Measurements from ENCODE around the gene HSD3B7.

GRCh38 chr16:30995927-30996323 lies 10.9 kb downstream of the HSD3B7 start:
- no peak for TF ChIP-seq CTCF (IDR thresholded peaks at IDR 0.05; ENCODE audit: insufficient read depth, low read length)
- TF ChIP-seq, protein P1, sequence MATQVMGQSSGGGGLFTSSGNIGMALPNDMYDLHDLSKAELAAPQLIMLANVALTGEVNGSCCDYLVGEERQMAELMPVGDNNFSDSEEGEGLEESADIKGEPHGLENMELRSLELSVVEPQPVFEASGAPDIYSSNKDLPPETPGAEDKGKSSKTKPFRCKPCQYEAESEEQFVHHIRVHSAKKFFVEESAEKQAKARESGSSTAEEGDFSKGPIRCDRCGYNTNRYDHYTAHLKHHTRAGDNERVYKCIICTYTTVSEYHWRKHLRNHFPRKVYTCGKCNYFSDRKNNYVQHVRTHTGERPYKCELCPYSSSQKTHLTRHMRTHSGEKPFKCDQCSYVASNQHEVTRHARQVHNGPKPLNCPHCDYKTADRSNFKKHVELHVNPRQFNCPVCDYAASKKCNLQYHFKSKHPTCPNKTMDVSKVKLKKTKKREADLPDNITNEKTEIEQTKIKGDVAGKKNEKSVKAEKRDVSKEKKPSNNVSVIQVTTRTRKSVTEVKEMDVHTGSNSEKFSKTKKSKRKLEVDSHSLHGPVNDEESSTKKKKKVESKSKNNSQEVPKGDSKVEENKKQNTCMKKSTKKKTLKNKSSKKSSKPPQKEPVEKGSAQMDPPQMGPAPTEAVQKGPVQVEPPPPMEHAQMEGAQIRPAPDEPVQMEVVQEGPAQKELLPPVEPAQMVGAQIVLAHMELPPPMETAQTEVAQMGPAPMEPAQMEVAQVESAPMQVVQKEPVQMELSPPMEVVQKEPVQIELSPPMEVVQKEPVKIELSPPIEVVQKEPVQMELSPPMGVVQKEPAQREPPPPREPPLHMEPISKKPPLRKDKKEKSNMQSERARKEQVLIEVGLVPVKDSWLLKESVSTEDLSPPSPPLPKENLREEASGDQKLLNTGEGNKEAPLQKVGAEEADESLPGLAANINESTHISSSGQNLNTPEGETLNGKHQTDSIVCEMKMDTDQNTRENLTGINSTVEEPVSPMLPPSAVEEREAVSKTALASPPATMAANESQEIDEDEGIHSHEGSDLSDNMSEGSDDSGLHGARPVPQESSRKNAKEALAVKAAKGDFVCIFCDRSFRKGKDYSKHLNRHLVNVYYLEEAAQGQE (IDR thresholded peaks at IDR 0.05; ENCODE audit: insufficient replicate concordance, low read depth) = no peak
- TF ChIP-seq GABPA (IDR thresholded peaks at IDR 0.05; ENCODE audit: low read depth) = no peak
- TF ChIP-seq POLR2AphosphoS5 (IDR thresholded peaks at IDR 0.05; ENCODE audit: low read depth) = no peak
- no peak for TF ChIP-seq SPI1 (IDR thresholded peaks at IDR 0.05; ENCODE audit: borderline replicate concordance, low read depth)

Data from HL-60 (cell line).